Liver (tissue), 2 donors: ENCODE data around the gene CITED2.

Experiments
- EGR1 ChIP-seq, 2 donors: IDR thresholded peaks; 2 replicates each; pipeline ENCODE4 v1.6.1; 2016 to 2018; ENCODE audit warnings: antibody characterized with exemption in 2 of 2, low read depth in 2 of 2
- RAD21 ChIP-seq, 2 donors: IDR thresholded peaks; 2 replicates each; pipeline ENCODE4 v1.6.1; 2016; ENCODE audit warnings: antibody characterized with exemption in 2 of 2, mild to moderate bottlenecking in 2 of 2
- donor health status: healthy.

- TF ChIP-seq RAD21 (IDR thresholded peaks at IDR 0.05) (no peak), EGR1 (IDR thresholded peaks at IDR 0.05; ENCODE audit: low read depth in 2 of 2) (no peak)
Measured at GRCh38 chr6:139418481-139419132, 44.2 kb upstream of the CITED2 start.
